ENCODE results near the gene KCNK2.

Gene KCNK2

GRCh38 chr1:215082532-215083382 is at the start of gene KCNK2:
Gene KCNK2, plus strand, starts transcription at chr1:215082737. Its CDS starts 649 bp downstream, at chr1:215083386.
- no peak for TF ChIP-seq ZNF274 (IDR thresholded peaks at IDR 0.05; ENCODE audit: low read depth, low read length)
- no peak within 1 kb of the TSS for H3K4me3 ChIP-seq (ENCODE audit: low read length)

GRCh38 chr1:215032911-215033526 is 49.5 kb upstream of the KCNK2 start:
- no peak for TF ChIP-seq ZNF274 (IDR thresholded peaks at IDR 0.05; ENCODE audit: low read depth, low read length)
- no peak overlapping the region for H3K4me3 ChIP-seq (ENCODE audit: low read length)

- no peak for TF ChIP-seq ZNF274 (IDR thresholded peaks at IDR 0.05; ENCODE audit: low read depth, low read length)
- no peak overlapping the region for H3K4me3 ChIP-seq (ENCODE audit: low read length)
Measured at GRCh38 chr1:215040190-215040589, 42.3 kb upstream of the KCNK2 start.

- no peak for TF ChIP-seq ZNF274 (IDR thresholded peaks at IDR 0.05; ENCODE audit: low read depth, low read length)
- H3K4me3 ChIP-seq (ENCODE audit: low read length): no peak overlapping the region
Measured at GRCh38 chr1:215043401-215043800, 39.1 kb upstream of the KCNK2 start.

- H3K4me3 ChIP-seq (ENCODE audit: low read length): no peak overlapping the region
- TF ChIP-seq ZNF274 (IDR thresholded peaks at IDR 0.05; ENCODE audit: low read depth, low read length): no peak
Measured at GRCh38 chr1:215044151-215044550, 38.4 kb upstream of the KCNK2 start.

GRCh38 chr1:215045698-215046308 is 36.7 kb upstream of the KCNK2 start:
- no peak for TF ChIP-seq ZNF274 (IDR thresholded peaks at IDR 0.05; ENCODE audit: low read depth, low read length)
- no peak overlapping the region for H3K4me3 ChIP-seq (ENCODE audit: low read length)

GRCh38 chr1:215052256-215053015 is 30.1 kb upstream of the KCNK2 start:
- TF ChIP-seq ZNF274 (IDR thresholded peaks at IDR 0.05; ENCODE audit: low read depth, low read length): no peak

GRCh38 chr1:215054266-215054665 is 28.3 kb upstream of the KCNK2 start:
- H3K4me3 ChIP-seq (ENCODE audit: low read length): no peak overlapping the region
- no peak for TF ChIP-seq ZNF274 (IDR thresholded peaks at IDR 0.05; ENCODE audit: low read depth, low read length)

More at GRCh38 chr1:215052256-215053015, 30.1 kb upstream of the KCNK2 start:
- no peak overlapping the region for H3K4me3 ChIP-seq (ENCODE audit: low read length)

- TF ChIP-seq ZNF274 (IDR thresholded peaks at IDR 0.05; ENCODE audit: low read depth, low read length): no peak
- H3K4me3 ChIP-seq (ENCODE audit: low read length): no peak overlapping the region
Measured at GRCh38 chr1:215055281-215055935, 27.1 kb upstream of the KCNK2 start.

- no peak overlapping the region for H3K4me3 ChIP-seq (ENCODE audit: low read length)
- TF ChIP-seq ZNF274 (IDR thresholded peaks at IDR 0.05; ENCODE audit: low read depth, low read length): no peak
Measured at GRCh38 chr1:215056584-215056983, 26.0 kb upstream of the KCNK2 start.

- no peak overlapping the region for H3K4me3 ChIP-seq (ENCODE audit: low read length)
- TF ChIP-seq ZNF274 (IDR thresholded peaks at IDR 0.05; ENCODE audit: low read depth, low read length): no peak
Measured at GRCh38 chr1:215059947-215060346, 22.6 kb upstream of the KCNK2 start.

GRCh38 chr1:215064327-215064726 is 18.2 kb upstream of the KCNK2 start:
- TF ChIP-seq ZNF274 (IDR thresholded peaks at IDR 0.05; ENCODE audit: low read depth, low read length): no peak

GRCh38 chr1:215071078-215071477 is 11.5 kb upstream of the KCNK2 start:
- H3K4me3 ChIP-seq (ENCODE audit: low read length): no peak overlapping the region
- TF ChIP-seq ZNF274 (IDR thresholded peaks at IDR 0.05; ENCODE audit: low read depth, low read length): no peak

More at GRCh38 chr1:215064327-215064726, 18.2 kb upstream of the KCNK2 start:
- no peak overlapping the region for H3K4me3 ChIP-seq (ENCODE audit: low read length)
